HUDEP-2 (cell line): Measurements from ENCODE around the gene ERC2.

Experiments
- DNase-seq, 76 experiments: peaks; one replicate each; lab custom pipeline; 2025; ENCODE audit not compliant: unreplicated experiment in 76 of 76; lab: John Stamatoyannopoulos, UW

ERC2 gene

DNA sequence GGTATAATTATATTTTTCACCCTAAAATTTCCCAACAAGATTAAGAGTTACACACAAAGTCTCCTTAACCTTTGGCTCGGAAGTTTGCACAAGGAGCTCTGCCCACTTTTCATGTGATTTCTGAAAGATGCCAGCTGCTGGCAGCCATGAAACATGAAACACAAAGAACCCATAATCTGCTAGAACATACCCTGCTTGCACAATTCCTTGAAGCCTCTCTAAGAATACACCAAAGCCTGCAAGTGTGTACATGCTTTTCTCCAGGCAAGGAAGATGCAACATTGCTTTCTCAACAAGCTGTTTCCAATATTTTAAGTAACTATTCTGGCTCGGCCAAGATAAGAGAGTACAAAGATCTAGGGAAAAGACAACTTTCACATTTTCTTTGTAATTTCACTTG lies 799.1 kb downstream of the ERC2 start:
- no peak for DNase-seq

GRCh38 chr3:55668359-55668758 lies 799.9 kb downstream of the ERC2 start:
- DNase-seq: no peak

DNA sequence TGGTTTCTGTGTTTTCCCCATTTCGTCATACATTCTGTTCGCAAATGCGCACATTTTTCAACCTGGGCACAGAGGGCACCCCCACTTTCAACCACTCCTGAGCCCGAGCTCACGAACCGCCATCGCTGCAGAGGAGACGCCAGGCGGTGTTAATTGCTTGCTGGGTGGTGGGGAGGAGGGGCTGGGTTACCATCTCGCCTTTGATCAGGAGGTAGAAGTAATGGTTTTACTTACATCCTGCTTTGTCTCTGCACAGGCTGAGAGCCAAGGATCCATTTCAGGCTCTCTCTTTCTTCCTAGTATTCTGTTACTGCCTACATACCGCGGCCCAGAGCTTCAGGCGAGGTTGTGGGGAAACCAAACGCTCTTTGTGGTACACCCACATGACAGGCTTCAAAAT lies 803.9 kb downstream of the ERC2 start:
- DNase-seq: no peak

GRCh38 chr3:55662683-55663082 lies 805.6 kb downstream of the ERC2 start:
- no peak for DNase-seq

DNA sequence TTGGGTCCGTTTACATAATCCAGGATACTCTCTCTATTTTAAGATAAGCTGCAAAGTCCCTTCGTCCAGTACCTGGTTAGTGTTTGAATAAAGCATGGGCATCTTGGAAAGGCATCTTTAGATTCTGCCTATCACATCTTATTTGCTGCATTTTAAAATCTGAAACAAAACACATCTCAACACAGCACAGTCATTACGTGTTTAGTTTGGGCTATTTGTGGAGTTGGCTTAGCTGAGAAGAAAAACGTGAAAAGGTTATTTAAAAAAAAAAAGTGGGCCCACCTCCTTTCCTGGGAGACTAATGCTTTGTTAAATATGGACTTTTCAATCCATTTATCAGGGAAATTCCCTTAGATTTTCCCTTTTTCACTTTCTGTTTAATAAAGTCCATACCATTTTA lies 806.7 kb downstream of the ERC2 start:
- DNase-seq: no peak

GRCh38 chr3:55661141-55661540 lies 807.1 kb downstream of the ERC2 start:
- no peak for DNase-seq

DNA sequence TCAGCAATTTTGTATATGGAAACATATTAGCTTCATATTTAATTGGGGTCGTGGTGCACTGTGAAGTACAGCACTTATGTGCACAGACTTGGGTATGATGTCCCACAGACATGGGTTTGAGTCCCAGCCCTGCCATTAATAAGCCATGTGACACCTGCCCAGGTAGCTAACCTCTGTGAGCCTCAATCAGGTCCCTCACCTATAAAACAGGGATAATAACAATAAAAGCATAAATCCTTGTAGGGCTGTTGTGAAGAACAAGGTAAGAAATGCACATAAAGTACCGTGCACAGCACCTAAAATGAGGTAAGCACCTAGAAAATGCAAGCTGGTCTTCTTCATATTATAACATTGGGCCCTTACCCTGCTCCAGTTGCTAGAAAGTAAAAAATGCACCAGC lies 807.6 kb downstream of the ERC2 start:
- DNase-seq: no peak

- DNase-seq: no peak
Measured at GRCh38 chr3:55659701-55660100, 808.6 kb downstream of the ERC2 start.

DNA sequence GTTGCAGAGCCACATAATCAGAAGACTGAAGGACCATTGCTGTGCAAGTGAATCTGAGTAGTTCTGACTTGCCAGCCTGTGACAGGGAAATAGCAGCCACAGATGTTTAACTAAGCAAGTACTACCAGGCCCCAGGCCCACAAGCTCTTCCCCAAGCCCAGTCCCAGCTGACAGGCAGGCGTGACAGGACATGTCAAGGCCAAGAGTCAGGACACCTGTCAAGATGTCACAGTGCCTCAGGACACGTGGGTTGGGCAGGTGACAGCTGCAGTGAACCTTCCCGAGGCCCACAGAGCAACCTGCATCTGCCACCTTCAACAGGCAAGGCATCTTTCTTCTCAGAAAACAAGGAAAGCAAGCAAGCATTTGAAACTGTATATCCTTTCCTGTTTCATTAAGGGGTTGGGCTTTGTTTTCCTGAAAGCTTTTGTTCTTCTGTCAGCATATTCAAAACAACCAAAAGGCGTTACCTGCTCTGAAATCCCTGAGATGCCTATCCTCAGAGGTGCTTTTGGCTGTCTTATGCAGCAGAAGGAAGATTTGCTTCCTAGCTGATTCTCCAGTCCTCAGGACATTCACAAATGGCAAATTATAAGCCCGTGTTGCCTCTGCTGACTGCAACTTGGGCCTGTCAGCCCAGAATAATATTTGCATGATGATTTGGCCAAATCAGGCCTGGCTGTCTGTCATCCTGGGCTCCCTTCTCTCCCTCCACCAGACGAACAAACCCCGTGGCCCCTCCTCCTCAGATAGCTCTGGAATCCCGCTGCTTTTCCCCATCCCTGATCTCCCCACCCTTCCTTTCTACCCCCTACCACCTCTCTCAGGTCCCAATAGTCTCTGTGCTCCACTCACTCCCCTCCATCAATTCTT lies 809.3 kb downstream of the ERC2 start:
- no peak for DNase-seq

- no peak for DNase-seq
Measured at GRCh38 chr3:55658270-55658669, 810.0 kb downstream of the ERC2 start.

- no peak for DNase-seq
Measured at GRCh38 chr3:55655544-55655943, 812.7 kb downstream of the ERC2 start.

- no peak for DNase-seq
Measured at GRCh38 chr3:55654123-55654760, 814.0 kb downstream of the ERC2 start.

GRCh38 chr3:55651011-55651410 lies 817.3 kb downstream of the ERC2 start:
- no peak for DNase-seq

DNA sequence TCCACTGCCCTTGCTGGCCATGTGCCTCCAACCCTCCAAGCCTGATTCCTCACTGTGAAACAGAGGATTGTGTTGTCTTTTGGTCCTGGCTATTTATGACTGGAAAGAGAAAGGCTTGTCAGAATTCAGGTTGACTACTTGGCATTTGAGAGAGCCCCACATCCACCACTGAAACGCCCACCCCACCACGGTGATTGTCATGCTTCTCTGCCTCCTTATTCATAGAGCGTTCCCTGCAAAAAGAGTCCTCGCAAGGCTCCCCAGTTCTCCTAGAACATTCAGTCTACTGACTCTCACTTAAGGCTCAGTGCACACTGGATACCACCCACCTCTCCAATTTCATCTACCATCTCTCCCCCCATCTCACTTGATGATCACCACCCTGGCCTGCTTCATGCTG lies 818.3 kb downstream of the ERC2 start:
- no peak for DNase-seq

DNA sequence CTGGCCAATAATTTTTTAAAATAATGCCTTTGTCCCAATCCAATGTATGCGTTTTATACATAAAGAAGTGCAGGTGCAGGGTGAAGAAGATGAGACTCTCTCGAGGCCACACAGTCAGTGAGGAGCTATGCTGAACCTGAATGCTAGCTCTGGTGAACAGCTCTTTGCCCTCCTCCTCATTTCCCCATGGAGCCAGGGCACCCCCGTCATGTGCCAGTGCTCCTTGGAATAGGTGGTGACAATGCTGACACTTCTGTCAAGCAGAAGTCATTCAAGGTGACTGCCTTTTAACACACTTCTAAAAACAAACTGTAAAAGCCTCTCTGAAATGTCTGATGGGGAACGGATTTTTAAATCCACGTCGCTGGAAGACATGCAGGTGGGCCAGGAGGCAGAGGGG lies 818.7 kb downstream of the ERC2 start:
- DNase-seq: no peak

- DNase-seq: no peak
Measured at GRCh38 chr3:55648591-55649318, 819.5 kb downstream of the ERC2 start.

DNA sequence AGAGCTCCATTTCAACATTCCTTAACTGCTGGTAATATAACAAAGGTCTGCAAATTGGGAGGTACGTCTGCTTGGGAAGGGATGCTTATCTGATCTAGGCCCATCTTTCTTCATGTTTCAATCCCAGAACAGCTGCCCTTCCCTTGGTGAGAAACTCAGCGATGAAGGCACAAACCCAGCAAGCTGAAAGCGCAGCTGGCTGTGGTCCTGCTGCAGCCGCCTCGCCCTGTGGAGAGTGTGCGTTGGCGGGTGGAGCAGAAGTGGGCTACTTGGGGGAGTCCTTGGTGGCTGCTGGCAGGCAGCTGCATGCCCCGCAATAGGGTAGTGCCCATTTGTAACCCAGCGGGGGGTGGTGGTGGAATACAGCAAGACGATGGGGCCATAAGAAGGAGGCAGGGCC lies 820.6 kb downstream of the ERC2 start:
- no peak for DNase-seq

- DNase-seq: no peak
Measured at GRCh38 chr3:55647063-55647462, 821.2 kb downstream of the ERC2 start.

- DNase-seq: no peak
Measured at GRCh38 chr3:55646121-55646520, 822.1 kb downstream of the ERC2 start.

DNA sequence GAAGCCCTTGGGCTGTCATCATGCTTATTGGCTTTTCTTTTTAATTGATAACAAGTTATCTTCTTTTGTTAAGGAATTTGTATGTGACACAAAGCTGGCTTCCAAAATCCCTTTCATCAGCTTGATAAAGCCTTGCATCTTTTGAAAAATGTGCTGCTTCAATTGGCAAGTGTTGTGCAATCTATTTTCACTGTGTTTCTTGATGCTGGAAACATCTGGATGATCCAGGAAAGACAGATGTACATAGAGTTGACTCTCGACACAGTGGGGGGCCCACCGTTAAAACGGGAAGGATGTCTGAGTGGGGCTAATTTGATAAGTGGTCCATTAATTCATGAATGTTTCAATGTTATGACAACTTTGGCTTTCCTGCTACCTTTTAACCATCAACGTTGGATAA lies 822.8 kb downstream of the ERC2 start:
- no peak for DNase-seq

DNA sequence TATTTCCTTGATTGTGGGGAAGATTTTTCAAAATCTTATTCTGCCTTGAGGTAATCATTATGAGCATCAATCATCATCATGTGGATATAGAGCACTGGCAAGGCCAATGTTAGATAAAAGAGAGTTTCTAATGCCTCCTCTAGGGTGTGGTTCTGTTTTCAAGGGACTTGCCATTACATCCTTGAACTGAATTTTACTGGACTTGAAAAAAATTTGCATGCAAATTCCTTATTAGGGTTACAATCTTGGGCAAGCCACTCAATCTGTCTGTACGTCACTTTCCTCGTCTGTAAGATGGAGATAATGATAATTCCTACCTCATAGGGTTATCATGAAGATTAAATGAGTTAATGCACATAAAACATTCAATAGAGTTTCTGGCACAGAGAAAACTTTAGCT lies 825.0 kb downstream of the ERC2 start:
- DNase-seq: no peak

GRCh38 chr3:55641964-55642363 lies 826.3 kb downstream of the ERC2 start:
- no peak for DNase-seq
